HG02678 (cell line): Measurements from ENCODE around the gene TCF7L2.

Source experiments
- ATAC-seq: cut with Tn5 transposase; IDR thresholded peaks from one replicate; pipeline ENCODE4 v1.9.1; 2021; ENCODE audit warnings: mild to moderate bottlenecking, moderate library complexity; ENCODE audit not compliant: unreplicated experiment

TCF7L2 gene

DNA sequence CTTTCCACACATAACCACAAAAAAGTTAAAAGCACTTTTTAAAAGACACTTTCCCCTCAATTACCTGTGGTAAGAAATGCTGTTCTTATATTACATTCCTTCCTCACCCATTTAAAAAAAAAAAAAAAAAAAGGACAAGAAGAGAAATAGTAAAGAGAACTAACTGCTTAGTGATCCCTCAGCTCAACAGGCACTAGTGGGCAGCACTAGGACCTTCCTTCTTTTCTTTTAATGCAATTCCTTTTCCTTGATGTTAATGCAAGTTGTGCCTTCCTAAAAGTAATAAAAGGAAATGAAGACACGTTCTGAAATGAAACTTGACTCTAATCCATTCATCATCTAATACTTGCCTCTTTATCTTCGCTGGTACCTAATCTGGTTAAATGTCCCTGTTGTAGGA, 189.7 kb downstream of the TCF7L2 start:
- no peak for ATAC-seq

DNA sequence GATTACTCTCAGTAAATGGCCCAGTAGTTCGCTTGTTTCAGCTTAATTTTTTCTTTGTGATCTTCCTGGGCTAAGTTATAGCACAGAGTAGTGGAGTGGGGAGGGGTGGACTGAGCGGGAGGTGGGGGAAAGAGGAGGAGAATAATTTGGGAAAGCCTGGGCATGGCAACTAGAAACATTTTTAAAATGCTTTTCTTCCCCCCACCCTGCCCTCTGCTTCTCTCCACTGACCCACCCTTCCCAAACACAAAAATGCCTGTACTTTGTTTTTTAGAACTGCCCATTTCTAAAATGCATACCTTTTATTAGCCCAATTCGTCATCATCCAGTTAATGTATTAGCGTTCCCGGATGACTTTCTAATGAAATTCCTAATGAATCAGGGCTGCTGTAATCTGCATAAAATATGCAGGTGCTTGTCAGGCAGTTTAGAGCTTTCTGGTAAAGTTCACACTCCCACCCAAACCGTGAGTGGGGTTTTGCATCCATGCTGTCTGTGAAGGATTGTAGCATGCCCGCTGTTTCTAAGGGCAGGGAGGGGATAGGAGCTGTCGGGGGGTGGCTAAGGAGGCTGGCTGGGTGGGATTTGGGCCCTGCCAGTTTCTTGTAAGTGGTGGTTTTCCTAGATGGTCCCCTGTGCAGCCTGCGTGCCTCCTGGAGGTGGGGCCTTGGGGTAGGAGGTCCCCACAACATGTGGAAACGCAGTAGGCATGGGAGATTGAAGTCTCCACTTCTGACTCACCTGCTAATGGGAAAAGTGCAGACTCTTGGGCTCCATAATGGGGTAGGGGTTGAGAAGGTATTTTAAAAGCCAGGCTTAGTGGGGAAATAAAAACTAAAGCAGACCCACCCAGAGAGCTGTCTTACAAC, 190.3 kb downstream of the TCF7L2 start:
- ATAC-seq: no peak

DNA sequence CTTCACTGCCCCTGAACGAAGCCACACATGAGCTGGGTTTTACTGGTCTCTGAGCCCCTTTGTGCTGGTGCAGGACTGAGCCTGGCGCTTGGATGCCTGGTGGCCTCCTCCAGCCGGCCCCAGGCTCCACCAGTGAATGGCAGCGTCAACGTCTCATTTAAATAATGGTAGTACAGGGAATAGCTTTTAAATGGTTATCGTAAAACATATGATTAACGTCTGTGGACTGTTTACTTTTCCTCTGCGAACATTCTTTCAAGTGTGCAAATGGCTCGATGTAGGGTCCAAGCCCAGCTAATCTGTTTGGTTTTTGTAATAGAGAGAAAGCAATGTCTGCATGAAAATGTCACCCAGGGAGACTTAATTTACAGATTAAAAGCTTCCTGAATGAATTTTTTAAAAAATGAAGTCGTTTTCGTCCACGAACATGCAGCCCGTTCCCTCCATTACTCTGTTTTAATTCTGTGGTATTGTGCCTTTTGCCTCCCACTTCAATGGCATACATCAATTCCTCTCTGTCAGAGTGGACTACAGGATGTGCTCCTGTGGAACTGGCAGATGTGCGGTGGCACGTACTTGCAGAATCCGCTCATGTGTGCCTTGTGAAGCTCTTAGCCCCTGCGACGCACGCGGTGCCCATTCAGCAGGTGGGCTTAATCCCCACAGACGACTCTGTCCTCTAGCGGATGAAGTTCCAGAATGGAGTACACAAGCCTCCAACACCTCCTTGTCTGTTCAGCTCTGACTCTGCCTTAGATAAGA, 192.7 kb downstream of the TCF7L2 start:
- no peak for ATAC-seq

DNA sequence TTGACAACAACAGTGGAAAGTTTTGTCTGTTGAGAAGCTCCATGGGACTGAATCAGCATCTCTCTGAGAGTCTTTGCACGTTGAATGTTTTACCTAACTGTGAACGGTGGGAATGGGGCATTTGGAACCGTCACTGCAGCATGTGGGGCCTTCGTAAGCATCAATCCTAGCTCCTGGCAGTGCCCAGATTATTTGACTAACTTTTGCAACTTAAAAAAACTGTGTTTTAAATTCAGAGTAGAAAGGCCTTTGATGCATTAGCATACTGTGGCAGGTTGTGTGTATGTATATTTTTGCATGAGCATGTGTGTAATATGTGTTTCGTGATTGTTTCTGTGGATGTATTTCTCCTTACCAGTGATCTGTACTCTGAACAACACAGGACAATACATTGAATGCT, 194.5 kb downstream of the TCF7L2 start:
- ATAC-seq: no peak

DNA sequence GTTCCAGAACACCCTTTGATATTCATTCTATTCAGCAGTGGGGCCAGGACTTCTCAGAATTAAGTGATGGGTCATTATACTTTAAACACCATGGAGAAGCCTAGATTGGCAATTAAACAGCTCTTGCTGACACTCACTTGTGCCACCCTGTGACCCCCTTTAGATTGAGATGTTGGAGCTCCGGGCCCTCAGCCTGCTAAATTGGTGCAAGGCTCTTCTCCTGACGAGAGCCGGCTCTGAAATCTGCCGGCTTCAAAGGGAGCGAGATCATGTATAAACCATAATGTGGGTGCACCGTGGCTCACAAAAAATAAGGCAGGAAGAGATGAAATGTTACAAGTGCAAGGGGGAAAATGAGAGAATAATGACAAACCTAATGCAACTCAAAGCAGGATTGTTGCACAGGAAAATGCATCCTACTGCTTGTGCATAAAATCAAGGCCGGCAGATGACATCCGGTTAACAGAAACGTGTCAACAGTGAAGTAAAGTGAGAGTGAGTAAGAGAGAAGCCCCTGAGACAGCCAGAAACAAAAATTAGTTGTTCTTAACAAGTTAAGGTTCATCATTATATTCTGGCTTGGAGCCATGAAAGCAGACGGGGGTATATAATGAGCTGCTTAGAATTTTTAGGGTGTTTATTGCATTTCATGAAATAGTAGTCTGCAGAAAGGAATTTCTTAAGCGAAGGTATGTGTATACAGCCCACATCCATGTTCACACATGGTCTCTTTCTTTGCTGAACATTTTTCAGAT, 198.2 kb downstream of the TCF7L2 start:
- ATAC-seq: no peak

DNA sequence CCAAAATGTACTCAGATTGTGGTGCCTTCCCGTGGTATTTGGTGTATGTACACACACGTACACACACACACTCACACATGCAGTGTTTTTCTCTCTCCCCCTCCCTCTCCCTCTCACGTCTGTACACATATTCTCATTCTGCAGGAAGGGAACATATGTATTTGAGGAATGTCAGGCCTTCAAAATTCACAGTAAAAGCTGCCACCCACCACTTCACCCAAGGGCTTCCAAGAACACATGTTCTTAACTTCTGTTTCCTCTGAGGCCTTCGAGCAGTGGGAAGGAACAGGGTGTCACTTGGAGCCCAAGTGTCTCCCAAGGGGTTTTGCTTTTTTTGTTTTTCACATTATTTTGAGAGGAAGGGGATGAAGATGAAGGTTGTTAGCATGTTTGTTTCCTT, 198.9 kb downstream of the TCF7L2 start:
- no peak for ATAC-seq

DNA sequence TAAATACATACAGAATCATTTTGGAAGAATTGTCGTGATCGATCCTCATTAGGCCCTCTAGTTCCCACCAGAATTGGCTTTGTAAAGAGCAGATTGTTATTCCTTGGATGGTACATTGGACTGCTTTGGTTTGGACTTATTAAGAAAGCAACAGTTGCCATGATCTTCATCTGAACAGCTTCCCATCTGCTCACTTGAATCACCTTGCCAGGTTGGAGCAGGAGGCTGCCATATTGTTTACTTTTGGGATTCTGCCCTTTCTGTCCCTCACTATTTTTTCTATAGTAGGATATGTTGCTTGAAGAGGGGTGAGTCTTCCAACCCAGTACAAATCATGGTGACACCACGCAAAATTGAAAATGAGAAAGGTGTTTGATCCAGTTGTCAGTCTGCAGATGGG, 199.6 kb downstream of the TCF7L2 start:
- no peak for ATAC-seq

DNA sequence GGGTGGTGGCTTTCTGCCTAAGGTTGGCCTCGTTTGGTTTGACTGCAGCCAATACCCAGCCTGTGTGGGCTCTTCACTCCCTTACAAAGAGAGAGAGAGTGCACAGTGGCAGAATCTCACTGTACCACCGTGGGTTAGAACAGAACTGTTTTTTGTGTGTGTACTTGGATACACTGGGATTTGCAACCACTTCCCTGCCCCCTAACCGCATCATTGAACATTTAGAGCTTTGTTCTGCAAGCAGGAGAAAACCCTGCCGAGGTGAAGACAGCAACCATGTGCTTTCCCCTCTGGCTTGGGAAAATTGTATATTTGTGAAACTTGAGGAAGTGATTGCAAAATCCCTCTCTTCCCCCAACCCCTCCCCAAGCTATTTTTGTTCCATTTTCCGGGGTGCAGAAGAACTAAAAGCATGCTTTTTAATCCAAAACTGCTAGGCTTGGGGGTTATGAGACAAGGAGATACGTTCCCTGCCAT, 201.2 kb downstream of the TCF7L2 start:
- no peak for ATAC-seq

DNA sequence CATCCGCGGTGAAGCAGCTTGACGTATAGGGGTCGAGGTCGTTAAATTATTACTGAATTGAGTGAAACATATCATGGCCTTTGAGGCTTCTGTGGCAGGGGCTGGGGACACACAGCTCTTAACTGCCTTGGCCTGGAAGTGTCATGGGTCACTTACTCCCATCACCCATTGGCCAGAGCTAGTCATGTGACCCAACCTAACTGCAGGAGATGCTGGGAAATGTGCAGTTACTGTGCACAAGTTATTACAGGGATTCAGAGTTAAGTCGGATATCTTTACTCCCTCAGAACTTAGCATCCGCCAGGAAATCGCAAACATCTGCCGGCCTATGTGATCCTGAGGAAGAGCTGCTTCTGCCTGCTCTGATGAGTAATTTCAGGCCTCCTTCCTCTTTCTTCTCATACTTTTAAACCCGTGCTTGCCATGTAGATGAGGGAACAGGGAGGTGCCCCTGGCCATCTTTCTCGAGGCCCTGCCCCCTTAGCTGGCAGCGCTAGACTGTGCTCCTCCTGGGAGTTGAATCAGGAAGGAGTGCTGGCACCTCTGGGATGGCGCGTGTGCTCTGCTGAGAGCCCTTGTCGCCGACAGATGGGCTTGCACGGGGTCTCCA, 203.6 kb downstream of the TCF7L2 start:
- ATAC-seq: no peak

DNA sequence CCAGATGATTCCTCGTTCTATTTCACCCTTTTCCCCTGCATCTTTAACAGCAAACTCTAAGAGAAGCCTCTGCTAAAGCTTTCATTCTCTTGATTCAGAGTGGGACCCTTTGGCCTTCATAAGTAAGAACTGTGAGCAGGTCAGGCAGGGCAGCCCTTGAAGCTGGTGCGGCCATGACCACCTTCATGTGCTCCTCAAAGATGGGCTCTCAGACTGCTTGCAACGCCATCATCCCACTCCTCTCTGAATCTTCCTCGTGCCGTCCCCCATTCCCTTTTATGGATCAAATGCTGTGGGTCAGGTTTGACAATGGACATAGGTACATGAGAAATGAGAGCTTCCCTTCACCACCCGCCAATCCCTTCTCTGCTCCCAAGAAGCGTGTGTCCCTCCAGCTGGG, 207.4 kb downstream of the TCF7L2 start:
- no peak for ATAC-seq

DNA sequence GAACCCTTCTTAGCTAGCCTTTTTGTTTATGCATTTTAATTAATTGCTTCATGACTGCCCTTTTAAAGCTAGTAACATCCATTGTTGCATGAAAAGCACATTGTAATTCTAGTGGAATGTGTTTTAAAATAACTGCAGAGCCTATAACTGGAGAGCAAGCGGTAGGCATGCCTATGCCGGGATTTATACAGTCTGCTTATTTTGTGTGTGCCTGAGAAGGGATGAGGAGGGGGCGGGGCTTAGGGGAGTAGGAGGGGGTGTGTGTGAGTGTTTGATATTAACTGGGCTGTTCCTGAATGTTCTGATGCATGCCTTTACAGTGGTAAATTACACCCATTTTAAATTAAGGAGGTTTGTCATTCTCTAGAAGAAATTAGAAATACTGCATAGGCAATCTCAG, 208.1 kb downstream of the TCF7L2 start:
- no peak for ATAC-seq

DNA sequence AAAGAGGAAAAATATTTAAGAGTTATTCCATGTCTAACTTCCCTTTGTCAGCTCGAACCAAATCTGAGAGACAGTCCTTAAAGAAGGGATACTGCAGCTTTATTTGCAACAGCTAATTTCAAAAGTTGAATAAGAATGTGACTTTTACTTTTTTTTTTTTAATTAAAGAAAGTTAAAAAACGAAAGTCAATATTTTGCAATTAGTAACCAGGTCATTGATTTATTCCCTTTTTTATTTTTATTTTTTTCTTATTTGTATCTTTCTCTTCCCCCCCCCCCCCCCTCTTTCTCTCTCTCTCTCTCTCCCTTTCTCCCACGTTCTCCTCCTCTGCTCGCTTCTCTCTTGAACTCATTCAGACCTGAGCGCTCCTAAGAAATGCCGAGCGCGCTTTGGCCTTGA, 209.5 kb downstream of the TCF7L2 start:
- no peak for ATAC-seq

DNA sequence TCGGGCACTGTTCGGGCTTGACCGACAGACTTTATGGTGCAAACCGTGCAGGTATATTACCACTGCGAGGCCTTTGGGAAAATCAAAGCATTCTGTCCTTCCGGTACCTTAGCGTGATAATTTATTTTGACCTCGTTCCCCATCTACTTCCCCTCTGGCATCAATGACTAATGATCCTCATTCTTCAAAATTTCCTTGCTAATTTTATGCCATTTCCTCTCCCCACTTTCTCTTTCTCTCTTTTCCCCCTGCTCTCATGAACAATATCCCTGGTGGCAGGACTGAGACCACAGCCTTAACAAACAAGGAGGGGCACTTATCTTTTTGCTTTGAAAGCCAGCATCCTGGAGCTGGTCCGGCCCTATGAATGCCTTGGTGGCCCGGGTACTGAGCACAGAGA, 210.6 kb downstream of the TCF7L2 start:
- ATAC-seq: no peak

DNA sequence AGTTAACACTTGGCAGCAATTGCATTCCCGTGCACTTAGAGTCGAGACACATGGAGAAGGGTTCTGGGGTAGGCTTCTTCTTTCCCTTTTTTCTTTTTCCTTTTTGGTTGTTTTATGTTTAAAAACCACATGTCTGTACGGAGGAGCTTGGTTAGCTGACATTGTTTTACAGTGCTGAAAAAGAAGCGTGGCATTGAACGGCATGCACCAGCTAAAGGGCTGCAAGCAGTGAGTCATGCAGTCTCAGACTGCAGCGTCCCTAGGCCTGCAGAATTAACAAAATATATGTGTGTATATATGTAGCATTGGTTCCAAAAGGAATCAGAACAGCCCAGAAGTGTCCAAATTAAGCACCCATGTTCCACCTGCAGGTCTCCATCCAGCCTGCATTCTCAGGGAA, 211.0 kb downstream of the TCF7L2 start:
- no peak for ATAC-seq

DNA sequence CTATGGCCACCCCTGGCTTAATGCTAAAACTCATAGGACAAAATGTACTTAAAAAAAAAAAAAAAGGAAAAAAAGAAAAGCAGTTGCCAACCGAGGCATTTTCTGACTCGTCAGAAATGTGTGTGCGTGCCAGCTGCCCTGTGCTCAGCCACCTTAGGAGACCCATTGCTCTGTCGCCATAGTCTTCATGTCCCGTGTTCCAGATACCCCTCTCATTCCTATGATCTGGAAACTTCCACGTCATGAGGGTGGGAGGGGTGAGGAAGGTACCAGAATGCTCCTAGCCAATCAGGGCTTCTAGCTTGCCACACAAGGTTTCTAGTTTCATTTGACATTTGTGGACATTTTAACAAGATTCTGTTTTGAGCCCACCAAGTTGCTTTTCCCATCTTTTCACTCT, 212.9 kb downstream of the TCF7L2 start:
- no peak for ATAC-seq

DNA sequence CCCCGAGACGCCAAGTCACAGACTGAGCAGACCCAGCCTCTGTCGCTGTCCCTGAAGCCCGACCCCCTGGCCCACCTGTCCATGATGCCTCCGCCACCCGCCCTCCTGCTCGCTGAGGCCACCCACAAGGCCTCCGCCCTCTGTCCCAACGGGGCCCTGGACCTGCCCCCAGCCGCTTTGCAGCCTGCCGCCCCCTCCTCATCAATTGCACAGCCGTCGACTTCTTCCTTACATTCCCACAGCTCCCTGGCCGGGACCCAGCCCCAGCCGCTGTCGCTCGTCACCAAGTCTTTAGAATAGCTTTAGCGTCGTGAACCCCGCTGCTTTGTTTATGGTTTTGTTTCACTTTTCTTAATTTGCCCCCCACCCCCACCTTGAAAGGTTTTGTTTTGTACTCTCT, 215.6 kb downstream of the TCF7L2 start:
- ATAC-seq: no peak

DNA sequence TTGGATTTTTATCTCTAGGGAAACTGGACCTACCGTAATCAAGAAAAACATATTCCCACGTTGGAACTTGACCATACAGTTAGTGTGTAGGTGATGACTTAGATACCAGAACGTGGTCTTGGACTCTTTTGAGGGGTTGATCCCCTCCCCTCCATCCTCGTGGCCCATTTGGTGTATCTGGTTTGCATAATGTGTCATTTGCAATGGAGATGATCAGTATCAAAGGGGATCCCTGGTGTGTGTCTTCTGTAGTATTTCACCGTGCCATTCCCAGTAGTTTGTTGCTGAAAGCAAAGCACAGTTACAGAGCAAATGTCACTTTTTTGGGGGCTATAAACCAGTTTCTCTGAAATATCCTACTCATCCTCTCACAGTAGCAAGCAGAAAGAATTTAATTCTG, 217.7 kb downstream of the TCF7L2 start:
- ATAC-seq: no peak

DNA sequence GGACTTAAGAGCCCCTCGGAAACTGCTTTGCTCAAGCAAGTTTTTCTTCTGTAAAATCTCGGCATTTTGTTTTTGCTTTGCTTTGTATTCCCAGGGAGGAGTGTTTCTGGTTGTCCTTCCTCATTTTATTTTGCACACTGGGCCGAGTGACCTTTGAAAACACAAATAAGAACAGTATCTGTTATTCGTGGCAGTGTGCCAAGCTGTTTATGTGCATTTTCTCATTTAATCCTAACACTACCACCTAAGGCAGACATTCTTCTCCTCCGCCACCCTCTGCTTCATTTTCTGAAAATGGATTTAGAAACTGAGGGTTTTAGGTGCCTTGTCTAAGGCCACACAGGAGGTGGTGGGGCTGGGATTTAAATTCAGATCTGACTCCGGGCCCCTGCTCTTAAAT, 218.5 kb downstream of the TCF7L2 start:
- ATAC-seq: no peak

DNA sequence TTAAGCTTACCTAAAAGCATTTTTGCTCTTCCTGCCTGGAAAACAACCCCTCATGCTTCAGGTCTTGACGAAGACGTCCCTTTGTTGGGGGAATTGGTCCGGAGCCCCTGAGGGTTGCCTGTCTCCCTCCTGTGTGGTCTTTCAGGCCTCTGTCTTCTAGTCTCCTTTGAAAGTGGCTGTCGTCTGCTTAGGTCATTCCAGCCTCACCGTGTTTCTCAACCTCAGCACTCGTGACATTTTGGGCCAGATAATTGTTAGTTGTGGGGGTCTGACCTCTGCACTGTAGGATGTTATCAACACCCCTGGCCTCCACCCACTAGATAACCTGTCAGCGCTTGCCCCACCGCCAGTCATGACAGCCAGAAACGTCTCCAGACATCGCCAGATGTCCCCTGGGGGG, 219.1 kb downstream of the TCF7L2 start:
- ATAC-seq: no peak

DNA sequence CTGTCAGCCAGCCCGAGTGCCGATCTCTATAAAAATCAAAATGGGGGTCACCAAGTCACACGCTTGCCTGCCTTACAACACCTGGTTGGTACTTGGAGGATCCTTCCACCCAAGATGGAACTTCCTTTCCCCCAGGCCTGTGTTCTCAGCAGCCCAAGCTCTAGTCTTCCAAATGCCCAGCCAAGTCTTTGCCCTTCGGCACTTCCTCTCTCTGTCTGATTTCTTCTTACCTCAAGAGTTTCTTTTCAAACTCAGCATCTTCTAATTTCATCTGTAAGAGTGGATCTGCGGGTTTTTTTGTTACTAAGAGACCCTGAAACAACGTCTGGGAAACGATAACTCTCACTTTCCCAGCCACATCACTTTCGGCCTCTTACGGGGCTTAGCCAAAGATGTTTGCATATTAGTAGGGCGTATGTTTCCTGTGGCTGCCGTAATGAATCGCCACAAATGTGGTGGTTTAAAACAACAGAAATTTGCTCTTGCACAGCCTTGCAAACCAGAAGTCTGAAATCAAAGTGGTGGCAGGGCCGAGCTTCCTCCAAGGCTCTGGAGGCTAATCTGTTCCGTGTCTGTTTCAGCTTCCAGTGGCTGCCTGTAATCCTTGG, 219.9 kb downstream of the TCF7L2 start:
- peak; percentile 76 for ATAC-seq

DNA sequence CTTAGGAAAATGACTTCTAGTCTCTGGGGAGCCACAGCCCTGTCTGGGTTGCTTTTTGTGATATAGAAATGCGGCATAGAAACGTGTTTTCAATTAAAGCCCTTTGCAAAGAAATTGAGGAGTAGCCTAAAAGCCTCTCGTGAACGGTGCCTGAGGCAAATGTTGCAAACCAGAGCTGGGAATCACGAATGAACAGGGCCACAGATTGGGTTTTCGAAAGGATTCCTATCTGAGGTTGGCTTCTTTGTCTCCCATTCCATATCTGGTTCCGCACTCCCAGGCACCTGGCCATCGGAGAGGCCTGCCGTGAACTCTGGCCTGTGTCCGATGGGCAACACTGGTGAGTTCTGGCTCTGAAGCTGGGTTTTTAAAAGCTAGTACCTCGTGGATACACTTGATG, 221.6 kb downstream of the TCF7L2 start:
- ATAC-seq: no peak
